Measurements from ENCODE around the gene CLCN5.

GRCh38 chrX:50108264-50108663 is 185.9 kb downstream of the CLCN5 start:
- no peak for TF ChIP-seq ZFX (IDR thresholded peaks at IDR 0.05; ENCODE audit: borderline replicate concordance)
- TF ChIP-seq CTCF (IDR thresholded peaks at IDR 0.05): no peak

Measured in 22Rv1 (cell line).